Stimulated activated CD8-positive, alpha-beta memory T cell treated with anti-CD3 and anti-CD28 coated beads, Interleukin-4, amount 100 ng/mL, for 4 hours (primary cell): ENCODE data around the gene DGKG.

Experiments used
- DNase-seq, 2 donors: peaks; one replicate each; pipeline ENCODE4 v3.0.0-alpha.2; 2020; ENCODE audit warnings: low read depth in 2 of 2, low spot score in 1 of 2

The DGKG gene

GRCh38 chr3:186281176-186281575 lies 80.9 kb downstream of the DGKG start:
- no peak for DNase-seq

- DNase-seq: no peak
Measured at GRCh38 chr3:186280737-186281136, 81.3 kb downstream of the DGKG start.

- DNase-seq: no peak
Measured at GRCh38 chr3:186277268-186277909, 84.6 kb downstream of the DGKG start.

GRCh38 chr3:186275436-186275835 lies 86.6 kb downstream of the DGKG start:
- DNase-seq: no peak

- no peak for DNase-seq
Measured at GRCh38 chr3:186273586-186273985, 88.4 kb downstream of the DGKG start.

GRCh38 chr3:186270701-186271100 lies 91.3 kb downstream of the DGKG start:
- no peak for DNase-seq

- no peak for DNase-seq
Measured at GRCh38 chr3:186268616-186269448, 93.2 kb downstream of the DGKG start.

- no peak for DNase-seq
Measured at GRCh38 chr3:186267758-186268157, 94.3 kb downstream of the DGKG start.

GRCh38 chr3:186264608-186265400 lies 97.2 kb downstream of the DGKG start:
- DNase-seq: no peak

GRCh38 chr3:186261638-186262037 lies 100.4 kb downstream of the DGKG start:
- DNase-seq: no peak

- no peak for DNase-seq
Measured at GRCh38 chr3:186260726-186261125, 101.3 kb downstream of the DGKG start.

- DNase-seq: peak; percentile 11 to 25
Measured at GRCh38 chr3:186259612-186260383, 102.2 kb downstream of the DGKG start.

GRCh38 chr3:186258968-186259367 lies 103.1 kb downstream of the DGKG start:
- DNase-seq: no peak

GRCh38 chr3:186257866-186258265 lies 104.2 kb downstream of the DGKG start:
- no peak for DNase-seq

- DNase-seq: no peak
Measured at GRCh38 chr3:186255703-186256331, 106.2 kb downstream of the DGKG start.

GRCh38 chr3:186254676-186255650 lies 107.1 kb downstream of the DGKG start:
- DNase-seq: no peak

GRCh38 chr3:186251948-186252619 lies 110.0 kb downstream of the DGKG start:
- no peak for DNase-seq

- DNase-seq: no peak
Measured at GRCh38 chr3:186248850-186249249, 113.2 kb downstream of the DGKG start.
